ENCODE data around the gene PRKN. TPM values are rescaled to one million over a fixed set of nuclear protein-coding genes. Genes with fewer than 3 reads are reported as not detected.

PRKN gene
- polyA plus RNA-seq, 1 donor from 2014 or later: 1.2 TPM

DNA sequence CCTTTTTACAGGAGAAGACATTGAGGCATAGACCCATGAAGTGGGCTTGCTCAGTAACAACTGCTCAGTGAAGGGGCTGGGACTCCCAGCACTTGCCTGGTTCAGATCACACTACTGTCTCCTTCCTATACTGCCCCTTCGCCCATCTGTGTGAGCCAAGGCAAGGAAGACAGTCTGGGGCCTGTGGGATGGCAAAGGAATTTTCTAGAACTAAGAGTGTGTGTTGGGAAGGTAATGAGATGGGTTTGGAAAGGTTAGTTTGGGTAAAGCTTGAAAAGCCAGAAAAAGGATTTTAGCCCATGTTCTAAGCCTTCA is 1240.4 kb downstream of the PRKN start:
- TF ChIP-seq EZH2 (IDR thresholded peaks at IDR 0.05; ENCODE audit: borderline replicate concordance, insufficient read depth, low read length, poor library complexity, severe bottlenecking): no peak
- no peak for TF ChIP-seq RAD21 (conservative IDR thresholded peaks at IDR 0.05)
- TF ChIP-seq MXI1 (conservative IDR thresholded peaks at IDR 0.05; ENCODE audit: poor library complexity, severe bottlenecking): no peak
- Histone ChIP-seq H3K9me2 (ENCODE audit: insufficient read depth, low read length) (no peaks in the 10 kb centered on the region), H3K4me3 (ENCODE audit: low read length) (no peak overlapping the region), H3K9ac (ENCODE audit: low read length) (no peak overlapping the region), H3K27ac (ENCODE audit: low read length) (no peak overlapping the region), H3K79me2 (replicated peaks; ENCODE audit: insufficient read depth, low read length) (no peaks in the 10 kb centered on the region), H3K4me2 (ENCODE audit: low read length) (no peak overlapping the region), H3K27me3 (ENCODE audit: insufficient read depth, low read depth, low read length) (no peaks in the 10 kb centered on the region), H4K20me1 (ENCODE audit: insufficient read depth) (no peaks in the 10 kb centered on the region), H3K36me3 (ENCODE audit: insufficient read depth, low read length) (no peaks in the 10 kb centered on the region), H2AFZ (ENCODE audit: low read depth, low read length) (no peak overlapping the region), H3F3A (ENCODE audit: insufficient read depth, low read length, poor library complexity, severe bottlenecking) (no peaks in the 10 kb centered on the region), H3K9me3 (ENCODE audit: low read length) (no peaks in the 10 kb centered on the region)

DNA sequence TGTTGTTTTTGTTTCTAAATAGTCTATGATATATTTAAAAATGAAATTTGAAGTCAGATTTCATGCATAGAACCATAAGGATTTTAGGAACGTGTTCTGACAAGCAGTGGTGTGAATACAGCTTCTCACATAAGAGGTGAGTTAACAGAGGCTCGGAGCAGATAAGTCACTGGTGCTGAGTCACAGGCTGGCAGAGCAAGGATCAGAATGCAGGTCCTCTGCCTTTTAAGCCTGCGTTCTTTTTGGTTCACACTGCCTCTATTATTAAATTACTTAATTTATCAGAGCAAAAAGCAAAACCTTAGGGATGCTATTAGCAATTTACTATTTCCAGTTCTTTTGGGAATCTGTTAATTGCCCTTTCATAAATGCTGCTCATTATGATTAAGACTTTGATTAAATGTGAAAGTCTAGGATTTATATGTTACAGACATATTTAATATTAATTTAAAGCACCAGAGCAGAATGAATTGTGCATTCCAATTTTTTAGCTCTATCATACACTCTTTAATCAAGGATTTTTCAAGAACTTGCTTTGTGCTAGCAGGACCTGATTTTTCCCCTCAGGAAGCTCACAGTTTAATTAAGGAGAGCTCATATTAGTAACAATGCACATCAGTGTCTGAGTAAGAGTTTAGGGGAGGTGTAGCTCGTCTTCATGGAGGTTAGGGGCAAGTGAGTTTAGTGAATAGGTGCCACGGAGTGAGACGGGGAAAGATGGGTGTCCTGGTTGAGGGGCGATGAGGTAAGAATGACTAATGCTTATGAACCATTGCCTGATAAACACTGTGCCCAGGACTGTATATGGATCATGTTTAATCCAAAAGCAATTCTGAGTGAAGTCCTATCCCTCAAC is 1241.0 kb downstream of the PRKN start:
- Histone ChIP-seq H3F3A (ENCODE audit: insufficient read depth, low read length, poor library complexity, severe bottlenecking) (no peaks in the 10 kb centered on the region), H3K4me2 (ENCODE audit: low read length) (no peak overlapping the region), H3K79me2 (replicated peaks; ENCODE audit: insufficient read depth, low read length) (no peaks in the 10 kb centered on the region), H3K4me3 (ENCODE audit: low read length) (no peak overlapping the region), H3K9ac (ENCODE audit: low read length) (no peak overlapping the region), H3K27ac (ENCODE audit: low read length) (no peak overlapping the region), H3K9me3 (ENCODE audit: low read length) (no peaks in the 10 kb centered on the region), H4K20me1 (ENCODE audit: insufficient read depth) (no peaks in the 10 kb centered on the region), H3K27me3 (ENCODE audit: insufficient read depth, low read depth, low read length) (no peaks in the 10 kb centered on the region), H3K36me3 (ENCODE audit: insufficient read depth, low read length) (no peaks in the 10 kb centered on the region), H3K9me2 (ENCODE audit: insufficient read depth, low read length) (no peaks in the 10 kb centered on the region), H2AFZ (ENCODE audit: low read depth, low read length) (no peak overlapping the region)
- TF ChIP-seq TAF1 (IDR thresholded peaks at IDR 0.05; ENCODE audit: low read depth): no peak
- no peak for TF ChIP-seq EP300 (conservative IDR thresholded peaks at IDR 0.05; ENCODE audit: poor library complexity, severe bottlenecking)
- no peak for TF ChIP-seq RAD21 (conservative IDR thresholded peaks at IDR 0.05)
- no peak for TF ChIP-seq POLR2AphosphoS5 (IDR thresholded peaks at IDR 0.05)
- TF ChIP-seq, protein P1, sequence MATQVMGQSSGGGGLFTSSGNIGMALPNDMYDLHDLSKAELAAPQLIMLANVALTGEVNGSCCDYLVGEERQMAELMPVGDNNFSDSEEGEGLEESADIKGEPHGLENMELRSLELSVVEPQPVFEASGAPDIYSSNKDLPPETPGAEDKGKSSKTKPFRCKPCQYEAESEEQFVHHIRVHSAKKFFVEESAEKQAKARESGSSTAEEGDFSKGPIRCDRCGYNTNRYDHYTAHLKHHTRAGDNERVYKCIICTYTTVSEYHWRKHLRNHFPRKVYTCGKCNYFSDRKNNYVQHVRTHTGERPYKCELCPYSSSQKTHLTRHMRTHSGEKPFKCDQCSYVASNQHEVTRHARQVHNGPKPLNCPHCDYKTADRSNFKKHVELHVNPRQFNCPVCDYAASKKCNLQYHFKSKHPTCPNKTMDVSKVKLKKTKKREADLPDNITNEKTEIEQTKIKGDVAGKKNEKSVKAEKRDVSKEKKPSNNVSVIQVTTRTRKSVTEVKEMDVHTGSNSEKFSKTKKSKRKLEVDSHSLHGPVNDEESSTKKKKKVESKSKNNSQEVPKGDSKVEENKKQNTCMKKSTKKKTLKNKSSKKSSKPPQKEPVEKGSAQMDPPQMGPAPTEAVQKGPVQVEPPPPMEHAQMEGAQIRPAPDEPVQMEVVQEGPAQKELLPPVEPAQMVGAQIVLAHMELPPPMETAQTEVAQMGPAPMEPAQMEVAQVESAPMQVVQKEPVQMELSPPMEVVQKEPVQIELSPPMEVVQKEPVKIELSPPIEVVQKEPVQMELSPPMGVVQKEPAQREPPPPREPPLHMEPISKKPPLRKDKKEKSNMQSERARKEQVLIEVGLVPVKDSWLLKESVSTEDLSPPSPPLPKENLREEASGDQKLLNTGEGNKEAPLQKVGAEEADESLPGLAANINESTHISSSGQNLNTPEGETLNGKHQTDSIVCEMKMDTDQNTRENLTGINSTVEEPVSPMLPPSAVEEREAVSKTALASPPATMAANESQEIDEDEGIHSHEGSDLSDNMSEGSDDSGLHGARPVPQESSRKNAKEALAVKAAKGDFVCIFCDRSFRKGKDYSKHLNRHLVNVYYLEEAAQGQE (IDR thresholded peaks at IDR 0.05; ENCODE audit: borderline replicate concordance): no peak
- no peak for TF ChIP-seq EZH2 (IDR thresholded peaks at IDR 0.05; ENCODE audit: borderline replicate concordance, insufficient read depth, low read length, poor library complexity, severe bottlenecking)
- no peak for TF ChIP-seq SMC3 (conservative IDR thresholded peaks at IDR 0.05; ENCODE audit: poor library complexity)
- no peak for TF ChIP-seq MXI1 (conservative IDR thresholded peaks at IDR 0.05; ENCODE audit: poor library complexity, severe bottlenecking)
- no peak for TF ChIP-seq CTCF (IDR thresholded peaks at IDR 0.05; ENCODE audit: poor library complexity, severe bottlenecking)

All from neural cell (in vitro differentiated cells).